IPS DF 6.9 (cell line): ENCODE measurements around the gene LSM2.
A peak's percentile ranks its signal among the peaks of the same experiment; 100 is the strongest.
"Not testable (repeated sequence)": the region's sequence is repeated elsewhere in the genome, so short reads cannot be mapped to it uniquely, and the experiment has no call there.

ENCODE experiments used
- DNase-seq: peaks from one replicate; pipeline ENCODE4 v3.0.0-alpha.2; 2013; ENCODE audit warnings: low read depth, low spot score
- H3K27ac ChIP-seq: one replicate; pipeline ENCODE4 v1.5.1; 2013; ENCODE audit warnings: low read length, control low read depth
- H3K27me3 ChIP-seq: 2 replicates; pipeline ENCODE4 v1.6.1; 2013; ENCODE audit warnings: mild to moderate bottlenecking, low read length; ENCODE audit not compliant: control insufficient read depth, insufficient read depth
- H3K36me3 ChIP-seq: 2 replicates; pipeline ENCODE4 v1.6.1; 2013; ENCODE audit warnings: low read length; ENCODE audit not compliant: control insufficient read depth, insufficient read depth
- H3K4me1 ChIP-seq: 2 replicates; pipeline ENCODE4 v1.6.1; 2013; ENCODE audit warnings: low read length; ENCODE audit not compliant: control insufficient read depth, insufficient read depth
- H3K4me3 ChIP-seq: 2 replicates; pipeline ENCODE4 v1.5.1; 2013; ENCODE audit warnings: mild to moderate bottlenecking, low read length
- H3K9me3 ChIP-seq: 2 replicates; pipeline ENCODE4 v1.6.1; 2013; ENCODE audit warnings: low read length, inconsistent platforms; ENCODE audit not compliant: control insufficient read depth, insufficient read depth
- WGBS: extraction: QIAGEN DNeasy Blood & Tissue Kit; methylation state at CpG from one replicate; pipeline ENCODE4 v1.1.7; 2013; ENCODE audit warnings: mixed read lengths, missing lambda C conversion rate; ENCODE audit not compliant: insufficient read length, insufficient coverage; 5-methylcytosine and 5-hydroxymethylcytosine counted together

Gene LSM2

DNA sequence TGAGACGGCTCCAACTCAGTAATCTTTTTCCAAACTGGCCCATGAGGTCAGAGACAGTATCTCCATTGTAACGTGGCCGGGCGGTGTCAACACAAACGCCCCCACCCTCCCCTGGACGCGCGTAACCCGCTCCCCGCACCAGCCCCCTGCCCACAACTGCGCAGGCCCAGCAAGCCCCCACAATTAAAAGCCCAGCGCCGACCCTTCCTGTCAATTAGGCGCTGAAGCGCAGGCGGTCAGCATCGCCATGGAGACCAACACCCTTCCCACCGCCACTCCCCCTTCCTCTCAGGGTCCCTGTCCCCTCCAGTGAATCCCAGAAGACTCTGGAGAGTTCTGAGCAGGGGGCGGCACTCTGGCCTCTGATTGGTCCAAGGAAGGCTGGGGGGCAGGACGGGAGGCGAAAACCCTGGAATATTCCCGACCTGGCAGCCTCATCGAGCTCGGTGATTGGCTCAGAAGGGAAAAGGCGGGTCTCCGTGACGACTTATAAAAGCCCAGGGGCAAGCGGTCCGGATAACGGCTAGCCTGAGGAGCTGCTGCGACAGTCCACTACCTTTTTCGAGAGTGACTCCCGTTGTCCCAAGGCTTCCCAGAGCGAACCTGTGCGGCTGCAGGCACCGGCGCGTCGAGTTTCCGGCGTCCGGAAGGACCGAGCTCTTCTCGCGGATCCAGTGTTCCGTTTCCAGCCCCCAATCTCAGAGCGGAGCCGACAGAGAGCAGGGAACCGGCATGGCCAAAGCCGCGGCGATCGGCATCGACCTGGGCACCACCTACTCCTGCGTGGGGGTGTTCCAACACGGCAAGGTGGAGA, 8.5 kb upstream of the LSM2 start, which contains the start of the genes HSPA1A and HSPA1L:
HSPA1A (plus strand) TSS at position 519 of the 814 bp plus-strand sequence; CDS start at position 733, 214 bp downstream.
HSPA1L (minus strand) TSS at position 259 of the 814 bp plus-strand sequence. CDS start 3,311 bp downstream, outside the sequence.
- Histone ChIP-seq H3K36me3 (no peaks in the 10 kb centered on the region), H3K27me3 (no peaks in the 10 kb centered on the region), H3K9me3 (no peaks in the 10 kb centered on the region), H3K4me3 (peak within 1 kb of the TSS; percentile 60; the same call in 1 of the 2 replicates), H3K27ac (no peak within 1 kb of the TSS), H3K4me1 (no peaks in the 10 kb centered on the region)
- no CpG with 5 or more reads among the region's 56 CpGs for WGBS
- DNase-seq = peak; percentile 96

DNA sequence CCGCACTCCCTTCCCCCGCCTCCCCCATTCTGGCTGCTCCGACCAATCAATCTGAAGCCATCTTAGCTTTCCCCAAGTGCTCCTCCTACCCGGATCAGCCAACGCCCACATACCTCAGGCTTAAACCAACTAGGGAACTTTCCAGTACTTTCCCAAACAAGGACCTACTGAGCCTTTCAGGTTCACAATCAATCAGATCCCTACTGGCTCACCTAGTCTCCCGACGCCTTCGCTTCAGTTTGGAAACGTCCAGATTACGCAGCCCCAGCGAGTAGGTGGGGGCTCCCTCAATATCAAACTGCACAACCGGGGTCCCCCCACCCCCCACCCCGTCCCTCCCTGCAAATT, 7.9 kb upstream of the LSM2 start:
- Histone ChIP-seq H3K27me3 (no peaks in the 10 kb centered on the region), H3K4me1 (no peaks in the 10 kb centered on the region), H3K27ac (no peak overlapping the region), H3K9me3 (no peaks in the 10 kb centered on the region), H3K4me3 (peak overlapping the region; percentile 60; the same call in 1 of the 2 replicates), H3K36me3 (no peaks in the 10 kb centered on the region)
- no peak for DNase-seq
- WGBS = no CpG with 5 or more reads among the region's 13 CpGs

DNA sequence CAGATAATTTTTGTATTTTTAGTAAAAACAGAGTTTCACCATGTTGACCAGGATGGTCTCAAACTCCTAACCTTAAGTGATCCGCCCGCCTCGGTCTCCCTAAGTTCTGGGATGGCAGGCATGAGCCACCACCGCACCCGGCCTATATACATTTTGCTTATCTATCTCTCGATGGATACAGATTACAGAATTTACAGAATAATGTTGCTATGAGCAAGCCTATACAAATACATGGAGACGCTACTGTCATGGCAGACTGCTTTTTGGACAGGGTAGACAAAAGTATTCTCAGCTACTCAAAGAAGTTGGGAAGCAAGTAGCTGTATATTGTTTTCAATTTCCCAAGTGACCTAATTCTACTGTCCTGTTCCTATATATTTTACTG, 6.7 kb upstream of the LSM2 start:
- no peak for DNase-seq
- Histone ChIP-seq H3K9me3 (no peaks in the 10 kb centered on the region), H3K27me3 (no peaks in the 10 kb centered on the region), H3K36me3 (no peaks in the 10 kb centered on the region), H3K4me1 (no peaks in the 10 kb centered on the region), H3K4me3 (no peak overlapping the region), H3K27ac (no peak overlapping the region)
- no CpG with 5 or more reads among the region's 7 CpGs for WGBS

DNA sequence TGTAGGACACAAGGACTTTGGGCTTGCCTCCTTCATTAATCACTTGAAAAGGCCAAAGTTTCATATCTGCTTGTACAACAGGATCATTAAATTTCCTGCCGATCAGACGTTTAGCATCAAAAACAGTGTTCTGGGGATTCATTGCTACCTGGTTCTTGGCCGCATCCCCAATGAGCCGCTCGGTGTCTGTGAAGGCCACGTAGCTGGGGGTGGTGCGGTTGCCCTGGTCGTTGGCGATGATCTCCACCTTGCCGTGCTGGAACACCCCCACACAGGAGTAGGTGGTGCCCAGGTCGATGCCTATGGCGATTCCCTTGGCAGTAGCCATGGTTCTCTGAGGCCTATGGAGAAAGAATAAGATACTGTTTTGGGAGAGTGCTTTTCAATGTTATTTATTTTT, 4.9 kb upstream of the LSM2 start:
- Histone ChIP-seq H3K4me3 (no peak overlapping the region), H3K9me3 (no peaks in the 10 kb centered on the region), H3K27me3 (no peaks in the 10 kb centered on the region), H3K27ac (no peak overlapping the region), H3K36me3 (no peaks in the 10 kb centered on the region), H3K4me1 (no peaks in the 10 kb centered on the region)
- no CpG with 5 or more reads among the region's 12 CpGs for WGBS
- DNase-seq = no peak

DNA sequence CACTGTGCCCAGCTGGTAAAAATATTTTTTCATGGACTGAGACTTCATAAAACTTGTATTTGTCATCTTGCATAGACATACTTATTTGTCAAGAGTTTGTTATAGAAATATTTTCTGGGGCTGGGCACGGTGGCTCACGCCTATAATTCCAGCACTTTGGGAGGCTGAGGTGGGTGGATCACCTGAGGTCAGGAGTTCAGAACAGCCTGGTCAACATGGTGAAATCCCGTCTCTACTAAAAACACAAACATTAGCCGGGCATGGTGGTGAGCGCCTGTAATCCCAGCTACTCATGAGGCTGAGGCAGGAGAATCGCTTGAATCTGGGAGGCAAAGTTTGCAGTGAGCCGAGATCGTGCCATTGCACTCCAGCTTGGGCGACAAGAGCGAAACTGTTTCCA, 1.8 kb upstream of the LSM2 start:
- H3K27ac ChIP-seq, H3K4me1 ChIP-seq, H3K4me3 ChIP-seq, H3K27me3 ChIP-seq, DNase-seq, H3K9me3 ChIP-seq, H3K36me3 ChIP-seq: not testable (repeated sequence)
- WGBS = no CpG with 5 or more reads among the region's 10 CpGs

DNA sequence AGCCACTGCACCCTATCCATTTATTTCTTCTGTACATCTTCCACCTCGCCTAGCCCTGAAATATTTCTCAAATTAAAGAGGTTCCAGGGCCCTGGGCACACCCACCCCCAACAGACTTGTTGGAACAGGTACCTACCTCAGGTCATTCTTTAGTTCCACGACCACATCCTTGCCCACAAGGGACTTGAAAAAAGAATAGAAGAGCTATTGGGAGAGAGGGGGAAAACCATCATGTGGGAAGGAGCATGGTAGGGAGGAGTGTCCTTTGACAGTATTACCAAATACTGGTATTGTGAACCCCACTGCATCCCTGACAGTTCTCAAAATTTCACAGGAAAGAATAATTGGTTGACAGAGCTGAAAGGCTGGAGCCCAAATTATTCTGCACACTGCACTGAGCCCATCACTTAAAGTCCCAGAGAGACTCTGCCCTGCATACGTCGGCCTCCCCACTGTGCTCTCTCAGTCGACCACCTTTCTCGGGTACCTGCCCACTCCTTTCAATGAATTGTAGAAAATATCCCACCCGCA, 762 bp downstream of the LSM2 start:
- H3K27me3 ChIP-seq = no peaks in the 10 kb centered on the region
- H3K4me3 ChIP-seq = peak overlapping the region; percentile 96; the same call in 1 of the 2 replicates
- DNase-seq = no peak
- no peaks in the 10 kb centered on the region for H3K4me1 ChIP-seq
- no peaks in the 10 kb centered on the region for H3K9me3 ChIP-seq
- H3K36me3 ChIP-seq = peaks cover 2% of the 10 kb centered on the region; the same call in 1 of the 2 replicates
- WGBS = no CpG with 5 or more reads among the region's 7 CpGs
- no peak overlapping the region for H3K27ac ChIP-seq

DNA sequence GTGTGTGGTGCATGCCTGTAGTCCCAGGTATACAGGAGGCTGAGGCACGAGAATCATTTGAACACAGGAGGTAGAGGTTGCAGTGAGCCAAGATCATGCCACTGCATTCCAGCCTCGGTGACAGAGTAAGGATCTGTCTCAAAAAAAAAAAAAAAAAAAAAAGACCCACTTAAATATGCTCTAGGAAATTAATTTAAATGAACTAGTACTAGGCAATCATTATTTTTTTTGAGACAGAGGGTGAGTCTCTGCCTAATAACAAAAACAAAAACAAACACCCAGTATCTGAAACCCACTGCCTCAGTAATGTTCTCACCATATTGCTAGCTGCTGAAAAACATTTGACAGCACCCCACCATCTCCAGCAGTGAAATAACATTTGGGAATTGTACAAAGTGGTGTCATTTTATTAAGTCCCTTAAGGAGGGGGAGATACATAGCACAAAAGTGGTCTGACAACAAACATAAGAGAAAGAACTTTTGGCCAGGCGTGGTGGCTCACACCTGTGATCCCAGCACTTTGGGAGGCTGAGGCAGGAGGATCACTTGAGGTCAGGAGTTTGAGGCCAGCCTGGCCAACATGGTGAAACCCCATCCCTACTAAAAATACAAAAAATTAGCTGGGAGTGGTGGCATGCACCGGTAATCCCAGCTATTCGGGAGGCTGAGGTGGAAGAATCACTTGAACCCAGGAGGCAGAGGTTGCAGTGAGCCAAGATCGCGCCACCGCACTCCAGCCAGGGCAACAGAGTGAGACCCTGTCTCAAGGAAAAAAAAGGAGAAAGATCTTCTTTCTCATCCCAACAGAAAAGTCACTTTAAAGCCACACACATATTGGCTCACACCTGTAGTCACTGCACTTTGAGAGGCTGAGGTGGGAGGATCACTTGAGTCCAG, 5.5 kb downstream of the LSM2 start:
- DNase-seq, H3K4me1 ChIP-seq, H3K27ac ChIP-seq, H3K27me3 ChIP-seq, H3K36me3 ChIP-seq, H3K4me3 ChIP-seq, H3K9me3 ChIP-seq: not testable (repeated sequence)
- WGBS = no CpG with 5 or more reads among the region's 8 CpGs

DNA sequence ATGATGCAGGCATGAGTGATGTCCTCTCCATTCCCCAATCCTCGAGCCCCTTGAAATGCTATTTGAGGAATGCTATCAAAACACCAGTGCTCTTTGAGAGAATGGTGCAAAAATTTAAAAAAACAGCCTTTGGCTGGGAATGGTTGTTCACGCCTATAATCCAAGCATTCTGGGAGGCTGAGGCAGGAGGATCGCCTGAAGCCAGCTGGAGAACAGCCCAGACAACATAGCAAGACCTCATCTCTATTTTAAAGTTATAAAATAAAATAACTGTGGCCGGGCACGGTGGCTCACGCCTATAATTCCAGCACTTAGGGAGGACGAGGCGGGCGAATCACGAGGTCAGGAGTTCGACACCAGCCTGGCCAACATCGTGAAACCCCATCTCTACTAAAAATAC, 7.0 kb downstream of the LSM2 start:
- Histone ChIP-seq H3K36me3 (peaks cover 7% of the 10 kb centered on the region; the same call in 1 of the 2 replicates), H3K27ac (no peak overlapping the region), H3K4me3 (no peak overlapping the region), H3K9me3 (no peaks in the 10 kb centered on the region), H3K4me1 (no peaks in the 10 kb centered on the region), H3K27me3 (no peaks in the 10 kb centered on the region)
- no CpG with 5 or more reads among the region's 12 CpGs for WGBS
- DNase-seq = no peak

DNA sequence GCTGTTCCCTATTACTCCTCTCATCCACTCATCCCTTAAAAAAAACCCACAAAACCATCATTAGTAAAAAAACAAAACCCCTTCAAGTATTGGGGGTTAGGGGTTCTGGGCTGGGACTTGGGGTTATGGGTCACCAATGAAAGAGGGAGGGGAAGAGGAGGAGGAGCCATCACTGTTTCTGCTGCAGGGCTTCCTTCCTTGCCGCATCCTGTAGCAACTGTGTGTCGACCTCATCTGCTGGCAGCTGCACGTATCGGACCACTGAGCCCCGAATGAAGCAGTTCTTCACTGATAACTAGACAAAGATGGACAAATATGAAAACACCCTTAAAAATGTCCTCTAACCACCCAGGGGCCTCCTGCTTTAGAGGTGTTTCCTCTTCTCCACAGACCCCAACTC, 9.2 kb downstream of the LSM2 start:
- no peak overlapping the region for H3K27ac ChIP-seq
- no CpG with 5 or more reads among the region's 5 CpGs for WGBS

DNA sequence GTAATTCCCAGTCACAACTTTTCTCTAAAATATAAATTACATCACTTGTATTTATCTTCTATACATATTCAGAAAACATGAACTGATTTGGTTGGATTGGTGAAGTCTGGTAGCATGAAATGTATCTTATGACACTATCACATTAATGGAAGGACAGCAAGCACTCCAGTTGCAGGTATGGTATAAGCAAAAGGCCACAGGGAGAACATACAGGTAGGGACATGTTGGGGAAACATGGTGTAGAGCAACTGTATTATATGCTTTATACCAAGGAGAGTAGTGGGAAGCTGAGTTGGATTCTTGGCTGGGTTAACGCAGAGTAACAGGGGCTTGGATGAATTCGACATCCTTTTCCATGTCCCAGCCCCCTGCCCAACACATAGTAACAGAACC, 9.8 kb downstream of the LSM2 start:
- H3K27ac ChIP-seq = no peak overlapping the region

More for the DNA sequence above, 9.2 kb downstream of the LSM2 start:
- Histone ChIP-seq H3K4me1 (peaks cover 1% of the 10 kb centered on the region; the same call in 1 of the 2 replicates), H3K9me3 (no peaks in the 10 kb centered on the region), H3K4me3 (no peak overlapping the region), H3K36me3 (peaks cover 11% of the 10 kb centered on the region), H3K27me3 (no peaks in the 10 kb centered on the region)
- no peak for DNase-seq

More for the DNA sequence above, 9.8 kb downstream of the LSM2 start:
- Histone ChIP-seq H3K4me1 (peaks cover 1% of the 10 kb centered on the region; the same call in 1 of the 2 replicates), H3K4me3 (no peak overlapping the region), H3K9me3 (no peaks in the 10 kb centered on the region), H3K27me3 (no peaks in the 10 kb centered on the region), H3K36me3 (peaks cover 11% of the 10 kb centered on the region)
- no peak for DNase-seq
- no CpG with 5 or more reads among the region's 2 CpGs for WGBS
